ENCODE data around the gene ISY1.
"Not testable (repeated sequence)": the region's sequence is repeated elsewhere in the genome, so short reads cannot be mapped to it uniquely, and the experiment has no call there.

The ISY1 gene

DNA sequence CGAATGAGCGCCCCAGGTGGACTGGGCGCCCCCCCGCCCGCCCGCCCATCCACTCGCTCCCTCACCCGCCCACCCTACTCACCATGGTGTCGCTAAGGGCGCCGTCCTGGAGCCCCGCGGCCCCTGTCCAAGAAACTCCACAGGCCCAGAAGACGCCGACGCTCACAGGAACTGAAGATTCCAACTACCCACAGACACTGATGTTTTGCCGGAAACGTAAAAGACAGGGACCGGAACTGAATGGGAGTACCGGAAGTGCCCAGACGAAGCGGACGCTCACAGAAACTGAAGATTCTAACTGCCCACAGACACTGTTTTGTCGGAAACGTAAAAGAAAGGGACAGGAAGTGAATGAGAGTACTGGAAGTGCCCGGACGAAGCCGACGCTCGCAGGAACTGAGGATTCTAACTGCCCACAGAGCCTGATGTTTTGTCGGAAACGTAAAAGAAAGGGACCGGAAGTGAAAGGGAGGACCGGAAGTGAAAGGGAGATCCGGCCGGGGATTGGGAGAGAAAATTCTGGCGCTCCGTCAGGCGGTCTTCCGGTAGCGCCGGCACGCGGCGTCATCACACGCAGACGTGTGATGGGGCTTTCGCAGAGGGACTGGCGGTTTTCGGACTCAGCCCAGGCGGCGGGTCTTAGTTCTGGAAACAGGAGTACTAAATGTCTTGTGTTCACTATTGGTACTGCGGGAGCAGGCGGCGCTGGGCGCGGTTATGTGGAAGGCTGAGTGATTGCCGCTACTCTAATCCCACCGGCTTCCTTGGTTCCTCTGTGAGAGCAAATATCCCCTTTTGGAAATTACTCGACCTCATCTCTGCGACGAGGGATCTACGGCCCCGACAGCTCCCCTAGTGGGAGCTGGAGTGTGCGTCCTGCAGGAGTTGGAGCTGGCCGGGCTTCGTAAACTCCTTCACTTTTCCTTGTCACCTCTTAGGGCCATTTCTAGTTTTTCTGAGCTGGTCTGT is at the start of gene ISY1:
Gene ISY1 (minus strand): TSS at position 173 of the 969 bp plus-strand sequence. CDS start 88 bp downstream, at position 85.
- DNase-seq: peak; percentile 96

DNA sequence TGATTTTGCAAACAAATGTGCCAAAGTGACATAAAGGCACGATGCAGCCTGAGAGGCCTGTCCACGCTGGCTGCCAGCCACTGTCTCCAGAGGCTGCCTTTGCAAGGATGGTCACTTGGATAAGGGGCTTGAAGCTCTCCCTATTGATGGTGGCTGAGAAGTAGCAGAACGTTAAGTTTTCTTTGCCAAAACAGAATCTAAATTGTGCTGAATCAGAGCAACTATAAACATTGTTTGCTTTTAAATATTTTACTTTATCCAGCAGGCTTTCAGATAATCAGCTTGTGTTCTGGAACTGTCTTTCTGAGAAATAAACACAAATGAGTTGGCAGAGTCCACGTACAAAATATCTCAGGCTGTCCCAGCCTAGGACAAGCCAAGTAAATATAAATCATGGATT is 46.6 kb upstream of the ISY1 start:
- DNase-seq: no peak

DNA sequence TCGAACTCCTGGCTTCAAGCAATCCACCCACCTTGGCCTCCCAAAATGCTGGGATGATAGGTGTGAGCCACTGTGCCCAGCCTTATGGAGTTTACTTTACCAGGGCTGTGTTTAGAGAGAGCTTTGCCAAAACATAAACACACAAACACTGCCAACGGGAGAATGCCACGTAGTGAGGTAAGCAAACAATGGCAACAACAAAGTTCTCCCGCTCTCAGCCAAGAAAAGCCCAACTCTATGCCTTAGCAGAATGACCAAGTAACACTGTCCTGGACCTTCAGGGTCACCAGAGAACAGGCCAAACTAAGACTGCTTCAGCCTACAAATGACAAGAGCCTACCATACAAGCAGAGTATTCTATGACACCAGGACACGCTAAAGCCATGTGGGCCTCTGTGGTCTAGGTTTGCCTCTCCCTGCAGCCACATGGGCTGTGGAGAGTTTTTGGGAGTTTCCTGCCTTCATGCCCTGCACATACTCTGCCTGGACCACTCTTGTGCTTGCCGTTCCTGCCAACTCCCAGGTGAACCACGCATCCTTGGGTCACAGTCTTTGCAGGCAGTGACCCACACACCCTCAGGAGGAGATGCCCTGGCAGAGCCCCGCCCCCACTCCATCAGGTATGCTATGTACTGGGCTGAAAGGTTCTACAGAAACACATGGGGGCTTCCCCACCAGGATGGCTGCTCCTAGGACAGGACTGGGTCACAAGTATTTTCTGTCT is 44.4 kb upstream of the ISY1 start:
- no peak for DNase-seq

DNA sequence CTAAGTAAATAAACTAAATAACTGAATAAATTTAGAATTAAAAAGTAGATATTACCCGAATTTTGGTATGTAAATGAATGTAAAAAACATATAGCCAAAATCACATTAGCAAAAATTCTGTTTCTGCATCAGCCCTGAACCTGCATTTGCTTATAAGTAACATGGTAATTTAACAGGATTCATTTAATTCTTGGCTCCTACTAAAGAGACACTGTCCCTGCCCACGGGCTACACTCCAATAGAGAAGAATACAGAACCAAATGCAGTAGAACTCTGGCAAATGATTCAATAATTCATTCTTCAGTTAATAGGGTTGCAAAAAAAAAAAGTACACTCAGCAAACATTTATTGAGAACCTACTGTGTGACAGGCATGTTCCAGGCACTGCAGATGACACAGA is 43.6 kb upstream of the ISY1 start:
- DNase-seq: no peak

DNA sequence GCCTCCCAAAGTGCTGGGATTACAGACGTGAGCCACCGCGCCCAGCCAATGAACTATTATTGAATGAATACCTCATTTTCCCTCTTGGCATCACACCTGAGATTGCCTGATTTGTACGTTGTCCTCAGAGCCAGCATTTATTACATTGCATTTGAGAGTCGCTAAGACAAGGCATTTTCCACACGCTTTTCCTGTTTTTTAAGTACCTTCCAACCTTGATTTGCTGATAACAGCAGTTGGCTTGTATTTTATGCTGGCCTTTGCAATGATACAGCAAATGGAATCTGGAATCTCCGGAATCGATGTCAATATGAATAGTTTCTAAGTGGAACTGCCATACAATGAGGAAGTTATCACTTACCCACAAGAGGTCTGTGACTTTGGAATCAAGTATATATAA is 38.5 kb upstream of the ISY1 start:
- no peak for DNase-seq

DNA sequence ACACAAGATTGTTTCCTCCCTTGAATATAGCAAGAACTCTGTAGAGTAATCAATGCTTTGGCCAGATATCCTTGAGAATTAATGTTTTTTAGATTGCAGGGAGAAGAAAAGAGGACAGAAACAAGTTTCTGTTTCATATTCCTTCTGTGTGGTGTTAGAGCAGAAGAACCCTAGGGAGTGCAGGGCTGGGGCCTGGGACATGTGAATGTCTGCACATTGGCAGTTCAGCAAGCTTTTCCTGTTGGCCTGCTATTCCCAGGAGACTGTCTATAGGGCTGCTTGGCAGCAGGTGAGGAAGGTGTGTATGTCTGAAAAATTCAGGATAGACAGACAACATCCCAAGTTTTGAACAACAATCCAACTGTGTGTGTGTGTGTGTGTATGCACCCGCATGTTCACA is 36.5 kb upstream of the ISY1 start:
- no peak for DNase-seq

DNA sequence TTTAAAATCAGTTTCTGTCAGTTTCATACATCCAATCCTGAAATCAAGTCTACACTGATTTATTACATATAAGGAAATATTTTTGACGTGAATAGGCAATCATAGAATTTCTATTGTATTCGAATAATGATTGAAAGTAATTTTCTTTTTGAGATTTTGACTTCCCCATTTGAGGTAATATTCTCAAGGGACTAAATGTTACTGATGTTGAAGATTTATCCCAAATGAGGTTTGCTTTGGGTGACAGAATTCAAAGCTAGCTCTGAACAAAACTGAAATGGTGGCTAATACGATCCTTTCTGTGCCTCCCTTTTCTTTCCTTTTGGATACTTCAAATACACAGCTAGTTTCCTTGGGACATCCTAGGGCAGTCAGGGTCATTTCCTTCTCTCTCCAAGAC is 35.7 kb upstream of the ISY1 start:
- DNase-seq: no peak

DNA sequence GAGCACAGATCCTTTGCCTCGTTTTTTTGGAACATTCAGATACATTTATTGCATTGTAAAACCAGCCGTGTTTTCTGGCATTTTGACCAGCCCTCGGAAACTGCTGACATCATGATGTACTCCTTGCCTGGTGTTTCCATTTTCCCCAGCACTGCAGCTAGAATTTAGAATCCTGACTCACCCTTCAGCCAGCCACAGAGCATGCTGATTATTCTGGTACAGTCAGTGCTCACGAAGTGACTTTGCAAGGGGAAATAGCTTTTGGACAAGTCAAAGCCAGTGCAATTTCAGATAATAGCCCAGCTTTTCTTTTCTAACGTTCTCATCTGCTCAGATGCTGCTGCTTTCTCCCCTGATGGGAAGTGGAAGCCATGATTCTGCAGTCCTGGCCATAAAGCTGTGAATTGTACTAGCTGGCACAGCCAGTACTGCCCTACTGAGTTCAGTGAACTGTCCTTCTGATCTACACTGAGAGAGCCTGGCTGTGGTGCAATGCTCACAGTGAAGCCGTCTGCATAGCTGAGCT is 34.9 kb upstream of the ISY1 start:
- DNase-seq: peak; percentile 51

DNA sequence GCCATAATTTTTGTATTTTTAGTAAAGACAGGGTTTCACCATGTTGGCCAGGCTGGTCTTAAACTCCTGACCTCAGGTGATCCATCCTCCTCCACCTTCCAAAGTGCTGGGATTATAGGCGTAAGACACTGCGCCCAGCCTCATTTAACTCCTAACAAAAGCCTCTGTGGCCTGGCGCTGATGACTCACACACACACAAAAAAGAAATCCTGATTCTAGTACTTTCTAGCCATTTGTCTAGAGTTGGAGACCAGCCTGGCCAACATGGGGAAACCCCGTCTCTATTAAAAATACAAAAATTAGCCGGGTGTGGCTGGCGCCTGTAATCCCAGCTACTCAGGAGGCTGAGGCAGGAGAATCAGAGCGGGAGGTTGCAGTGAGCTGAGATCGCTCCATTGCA is 28.9 kb upstream of the ISY1 start:
- not testable (repeated sequence) for DNase-seq

DNA sequence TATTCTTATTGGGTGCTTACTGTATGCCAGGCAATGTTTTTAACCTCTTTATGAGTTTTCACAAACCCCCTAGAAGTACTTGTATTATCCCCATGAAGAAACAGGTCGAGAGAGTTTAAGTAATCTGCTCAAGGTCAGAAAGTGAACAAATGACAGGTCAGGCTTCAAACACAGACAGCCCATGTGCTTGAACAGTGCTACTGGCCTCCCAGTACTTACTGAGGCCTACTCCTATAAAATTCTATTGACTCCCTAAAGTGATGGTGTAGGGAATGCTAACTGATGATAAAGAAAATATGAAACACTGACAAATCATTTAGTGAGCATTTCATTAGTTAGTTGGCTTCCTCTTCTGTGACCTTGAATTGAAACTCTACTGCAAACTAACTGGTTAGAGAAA is 27.0 kb upstream of the ISY1 start:
- no peak for DNase-seq

DNA sequence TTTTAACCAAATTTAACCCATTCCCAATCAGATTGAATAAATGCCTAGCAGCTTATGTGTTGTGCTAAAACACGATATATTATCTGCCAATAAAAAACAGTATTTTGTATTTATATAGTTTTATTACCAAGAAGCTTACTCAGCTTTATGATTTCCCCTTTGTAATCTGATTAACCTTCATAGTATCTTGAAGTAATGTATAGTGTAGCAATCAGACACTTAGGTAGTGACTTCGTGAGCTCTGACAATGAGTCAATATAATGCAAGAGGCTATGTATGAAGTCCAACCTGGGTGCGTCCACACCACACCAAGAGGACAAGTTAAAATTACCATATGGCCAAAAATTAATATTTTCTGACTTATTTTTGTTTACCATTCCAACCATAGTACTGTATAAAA is 24.9 kb upstream of the ISY1 start:
- no peak for DNase-seq

DNA sequence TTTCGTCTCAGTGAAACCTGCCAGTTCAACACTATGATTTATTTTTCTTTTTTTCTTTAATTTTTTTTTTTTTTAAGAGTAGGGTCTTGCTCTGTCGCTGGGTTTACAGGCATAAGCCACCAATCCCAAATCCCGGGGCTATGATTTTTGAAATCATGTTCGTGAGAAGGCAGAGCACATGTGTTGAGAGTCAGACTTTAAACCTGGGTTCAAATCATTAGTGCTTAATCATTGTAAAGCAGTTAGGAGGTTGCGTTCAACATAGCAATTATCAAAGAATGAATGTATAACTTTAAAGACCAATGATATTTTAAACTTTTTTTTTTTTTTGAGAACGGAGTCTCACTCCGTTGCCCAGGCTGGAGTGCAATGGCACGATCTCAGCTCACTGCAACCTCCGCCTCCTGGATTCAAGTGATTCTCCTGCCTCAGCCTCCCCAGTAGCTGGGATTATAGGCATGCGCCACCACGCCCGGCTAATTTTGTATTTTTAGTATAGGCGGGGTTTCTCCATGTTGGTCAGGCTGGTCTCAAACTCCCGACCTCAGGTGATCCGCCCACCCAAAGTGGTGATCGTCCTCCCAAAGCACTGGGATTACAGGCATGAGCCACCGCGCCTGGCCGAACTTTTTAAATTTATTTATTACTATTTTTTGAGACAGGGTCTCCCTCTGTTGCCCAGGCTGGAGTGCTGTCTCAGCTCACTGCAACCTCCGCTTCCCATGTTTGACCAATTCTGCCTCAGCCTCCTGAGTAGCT is 24.1 kb upstream of the ISY1 start:
- DNase-seq: not testable (repeated sequence)

DNA sequence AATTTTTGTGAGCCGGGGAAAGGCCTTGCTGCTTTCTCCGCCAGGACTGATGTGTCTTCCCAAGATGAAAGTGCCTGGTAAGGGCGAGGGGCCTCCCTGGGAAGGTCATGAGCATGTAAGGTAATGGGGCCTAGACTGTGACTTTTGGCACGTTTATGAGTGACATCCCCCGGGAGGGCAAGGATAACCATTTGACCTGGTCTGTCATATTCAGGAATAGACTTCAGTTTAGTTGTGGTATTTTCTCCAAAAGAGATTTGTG is 23.5 kb upstream of the ISY1 start:
- DNase-seq: peak; percentile 46

DNA sequence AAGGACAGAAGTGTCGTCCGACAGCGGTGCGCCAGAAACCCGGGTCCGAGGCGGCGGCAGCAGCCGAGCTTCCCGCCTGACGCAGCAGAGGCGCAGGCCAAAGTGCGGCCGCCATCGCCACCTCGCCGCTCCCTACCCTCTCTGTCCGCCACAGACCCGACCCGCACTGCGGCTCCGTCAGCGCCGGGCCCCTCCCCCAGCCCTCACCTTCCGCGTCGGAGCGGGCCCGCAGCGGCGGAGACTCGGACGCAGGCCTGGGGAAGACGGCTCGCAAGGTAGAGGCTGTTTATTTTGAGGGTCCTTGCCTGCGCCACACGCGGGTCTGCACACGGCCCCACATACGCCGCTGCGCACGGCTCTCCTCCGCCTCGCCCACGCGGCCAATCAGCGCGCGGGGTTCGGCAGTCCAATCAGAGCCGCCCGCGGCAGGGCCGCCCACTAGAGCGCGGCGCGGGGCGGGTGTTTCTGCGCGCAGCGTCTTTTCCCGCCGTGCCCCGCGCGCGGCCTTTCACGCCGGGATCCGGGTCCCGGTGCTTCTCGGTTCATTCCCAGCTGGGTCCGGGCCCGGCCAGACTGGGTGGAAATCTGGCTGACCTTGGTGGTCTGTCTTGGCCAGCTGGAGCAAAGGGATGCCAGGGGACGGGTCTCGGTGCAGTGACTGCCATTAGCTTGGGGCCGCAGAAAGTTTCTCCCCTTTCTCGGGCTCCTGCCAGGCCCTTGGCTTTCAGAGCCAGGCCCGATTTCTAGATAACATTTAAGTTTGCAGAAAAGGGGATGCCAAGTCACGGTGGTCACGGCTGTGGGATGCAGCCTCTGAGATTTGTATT is 22.9 kb upstream of the ISY1 start, which contains the start of gene CNBP:
Gene CNBP (minus strand): TSS at position 328 of the 827 bp plus-strand sequence. CDS start 12,139 bp downstream, outside the sequence.
- DNase-seq: peak; percentile 96

DNA sequence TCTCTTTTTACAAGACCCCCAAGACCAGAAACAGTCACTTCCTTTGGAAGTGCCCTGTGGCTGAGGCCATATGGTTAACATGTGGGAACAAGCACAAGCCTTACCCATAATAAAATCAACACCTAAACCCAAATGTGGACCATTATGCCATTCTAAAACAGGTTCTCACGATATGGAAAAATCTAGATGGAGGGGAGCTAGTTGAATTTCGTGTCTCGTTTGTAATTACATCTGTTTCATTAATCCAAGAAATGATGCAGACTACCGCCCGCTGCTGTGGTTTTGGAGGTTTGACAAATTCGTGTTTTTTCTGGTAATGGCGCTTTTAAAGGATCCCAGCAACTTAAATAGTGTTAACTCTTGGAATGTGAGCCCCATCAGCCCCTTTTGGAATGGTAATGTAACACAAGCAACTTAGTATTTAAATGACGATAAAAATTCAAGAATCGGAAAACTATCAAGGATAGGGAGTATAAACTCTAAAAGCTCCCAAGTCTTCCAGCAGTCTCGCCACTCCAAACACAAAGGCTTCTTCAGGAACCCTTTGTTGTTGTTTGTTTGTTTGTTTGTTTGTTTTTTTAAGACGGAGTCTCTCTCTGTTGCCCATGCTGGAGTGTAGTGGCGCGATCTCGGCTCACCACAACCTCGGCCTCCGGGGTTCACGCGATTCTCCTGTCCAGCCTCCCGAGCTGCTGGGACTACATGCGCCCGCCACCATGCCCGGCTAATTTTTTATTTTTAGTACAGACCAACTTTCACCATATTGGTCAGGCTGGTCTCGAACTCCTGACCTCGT is 21.7 kb upstream of the ISY1 start:
- peak; percentile 54 for DNase-seq

DNA sequence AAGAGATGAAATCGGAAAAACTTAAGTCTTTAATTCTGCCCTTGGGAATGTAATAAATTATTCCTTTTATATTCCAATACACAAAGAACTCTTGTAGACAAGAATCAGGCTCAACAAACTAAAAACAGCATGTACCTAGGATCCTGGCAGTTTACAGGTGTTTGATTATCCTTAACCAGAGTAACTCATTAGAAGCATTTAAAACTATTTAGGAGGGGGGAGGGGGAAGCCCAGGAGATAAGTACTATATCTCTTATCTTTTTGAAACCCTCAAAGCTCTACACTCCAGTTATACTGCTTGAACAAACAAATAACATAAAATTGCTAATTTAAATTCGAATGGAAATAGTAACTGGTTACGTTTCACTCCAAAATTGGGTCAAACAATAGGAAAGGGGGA is 21.0 kb upstream of the ISY1 start:
- DNase-seq: no peak

DNA sequence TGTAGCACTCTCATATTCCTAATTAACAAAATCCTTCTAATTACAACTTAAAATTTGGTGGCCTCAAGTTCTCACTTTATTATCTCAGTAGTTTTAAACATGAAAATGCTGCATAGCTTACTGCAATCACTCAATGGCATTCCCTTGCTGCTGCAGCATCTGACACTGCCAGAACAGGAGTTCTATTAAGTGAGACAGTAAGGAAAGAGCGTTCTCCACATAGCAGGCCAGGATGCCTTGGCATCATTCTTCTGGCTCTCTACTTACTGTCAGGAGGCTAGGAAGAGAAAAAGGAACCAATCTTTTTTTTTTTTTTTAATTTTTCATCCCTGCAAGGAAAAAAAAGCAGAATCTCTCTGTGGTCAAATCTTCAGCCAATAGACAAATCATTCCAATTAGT is 19.6 kb upstream of the ISY1 start:
- no peak for DNase-seq

DNA sequence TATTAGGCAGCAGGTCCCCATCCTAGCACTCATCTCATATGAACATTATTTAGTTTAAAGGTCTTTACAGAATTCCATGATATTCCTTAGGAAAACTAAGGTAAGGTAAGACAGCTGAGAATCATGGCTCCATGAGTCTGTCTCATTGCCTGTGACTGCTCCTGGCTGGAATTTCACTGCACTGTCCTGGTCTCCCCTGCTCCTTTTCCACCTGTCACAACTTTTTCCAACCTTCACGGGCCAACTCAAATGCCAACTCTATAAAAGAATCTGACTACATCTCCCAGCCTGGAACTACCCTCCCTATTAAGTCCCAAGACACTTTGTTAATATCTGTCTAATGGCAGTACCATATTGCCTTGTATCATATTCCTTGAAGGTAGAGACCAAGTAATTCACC is 15.2 kb upstream of the ISY1 start:
- DNase-seq: no peak

DNA sequence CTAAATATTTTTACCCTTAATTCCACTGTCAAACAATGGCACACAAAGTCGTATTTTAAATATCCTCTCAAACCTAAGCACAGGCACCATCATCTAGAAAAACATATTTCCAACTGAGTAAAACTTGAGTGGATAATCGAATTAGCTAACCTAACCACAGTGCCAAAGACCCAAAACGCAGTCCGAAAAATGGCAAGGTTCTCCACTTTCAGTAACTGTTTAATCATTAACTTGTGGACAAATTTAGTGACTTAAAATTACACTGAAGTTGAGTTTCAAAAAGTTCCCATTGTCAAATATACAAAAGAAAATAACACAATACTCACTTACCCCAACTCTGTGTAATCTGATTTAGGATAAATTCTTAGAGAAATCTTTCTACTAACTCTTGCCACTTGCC is 12.9 kb upstream of the ISY1 start:
- no peak for DNase-seq

DNA sequence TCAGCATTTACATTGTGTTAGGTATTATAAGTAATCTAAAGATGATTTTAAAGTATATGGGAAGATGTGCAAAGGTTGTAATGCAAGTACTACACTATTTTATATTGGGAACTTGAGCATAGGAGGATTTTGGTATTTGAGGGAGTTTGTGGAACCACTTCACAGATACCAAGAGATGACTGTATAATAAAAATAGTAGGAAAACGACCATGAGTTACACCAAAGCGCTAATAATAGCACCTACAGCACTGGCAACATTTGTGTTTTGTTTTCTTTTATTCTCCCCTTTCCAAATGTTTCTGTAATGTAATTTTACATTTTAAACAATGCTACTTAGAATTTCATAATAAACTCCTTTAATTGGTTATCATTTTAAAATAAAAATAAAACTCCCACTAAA is 12.3 kb upstream of the ISY1 start:
- DNase-seq: no peak

DNA sequence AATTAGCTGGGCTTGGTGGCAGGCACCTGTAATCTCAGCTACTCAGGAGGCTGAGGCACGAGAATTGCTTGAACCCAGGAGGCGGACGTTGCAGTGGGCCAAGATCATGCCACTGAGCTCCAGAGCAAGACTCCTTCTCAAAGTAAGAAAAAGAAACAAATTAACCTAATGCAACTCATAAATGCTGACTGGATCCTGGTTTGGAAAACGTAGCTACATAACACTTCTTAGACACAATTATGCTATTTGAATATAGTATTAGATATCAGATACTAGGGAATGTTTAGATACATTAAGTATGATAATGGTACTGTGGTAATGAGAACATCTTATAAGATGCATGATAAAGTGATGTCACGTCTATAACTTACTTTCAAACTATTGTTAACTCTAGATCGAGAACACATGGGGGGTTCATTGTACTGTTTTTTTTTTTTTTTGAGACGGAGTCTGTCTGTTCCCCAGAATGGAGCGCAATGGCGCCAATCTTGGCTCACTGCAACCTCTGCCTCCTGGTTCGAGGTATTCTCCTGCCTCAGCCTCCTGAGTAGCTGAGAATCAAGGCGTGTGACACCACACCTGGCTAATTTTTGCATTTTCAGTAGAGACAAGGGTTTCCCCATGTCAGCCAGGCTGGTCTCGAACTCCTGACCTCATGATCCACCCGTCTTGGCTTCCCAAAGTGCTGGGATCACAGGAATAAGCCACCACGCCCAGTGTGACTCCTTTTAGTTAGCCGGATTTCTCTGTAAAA is 5.9 kb upstream of the ISY1 start:
- no peak for DNase-seq

Data from activated CD4-positive, alpha-beta T cell treated with anti-CD3 and anti-CD28 coated beads, Interleukin-10, Interleukin-2, amounts not matched to agents 100 ng/mL and 50 ng/mL, durations not matched to agents 16 hours and 8 hours (primary cell).